ENCODE results near the gene LCOR.
A peak's percentile ranks its signal among the peaks of the same experiment; 100 is the strongest.

Gene LCOR

GRCh38 chr10:96955794-96956193 is 123.7 kb downstream of the LCOR start:
- Histone ChIP-seq H3K9me3 (no peaks in the 10 kb centered on the region), H3K4me3 (no peak overlapping the region), H3K36me3 (replicated peaks) (peaks cover 12% of the 10 kb centered on the region), H3K27me3 (ENCODE audit: low read depth) (no peaks in the 10 kb centered on the region), H3K4me1 (peaks cover 19% of the 10 kb centered on the region)
- no peak for DNase-seq (ENCODE audit: low spot score in 2 of 2)
- in situ Hi-C loops (cut with MboI; ENCODE audit: low sequenced_read_pairs) = no loop called here

- no peak overlapping the region for H3K4me3 ChIP-seq
- no peaks in the 10 kb centered on the region for H3K9me3 ChIP-seq
- H3K36me3 ChIP-seq (replicated peaks) = peaks cover 9% of the 10 kb centered on the region
- peak; percentile 32 to 99 for DNase-seq (ENCODE audit: low spot score in 2 of 2)
- in situ Hi-C loops (cut with MboI; ENCODE audit: low sequenced_read_pairs) = no loop called here
- H3K4me1 ChIP-seq = peaks cover 19% of the 10 kb centered on the region
- H3K27me3 ChIP-seq (ENCODE audit: low read depth) = no peaks in the 10 kb centered on the region
Measured at GRCh38 chr10:96958071-96958470, 126.0 kb downstream of the LCOR start.

GRCh38 chr10:96959733-96960132 is 127.6 kb downstream of the LCOR start:
- in situ Hi-C loops (cut with MboI; ENCODE audit: low sequenced_read_pairs) = no loop called here

GRCh38 chr10:96960872-96961271 is 128.8 kb downstream of the LCOR start:
- no peak for DNase-seq (ENCODE audit: low spot score in 2 of 2)
- H3K27me3 ChIP-seq (ENCODE audit: low read depth) = no peaks in the 10 kb centered on the region
- no peak overlapping the region for H3K4me3 ChIP-seq
- H3K36me3 ChIP-seq (replicated peaks) = peaks cover 4% of the 10 kb centered on the region
- in situ Hi-C loops (cut with MboI; ENCODE audit: low sequenced_read_pairs) = no loop called here
- no peaks in the 10 kb centered on the region for H3K9me3 ChIP-seq
- peaks cover 19% of the 10 kb centered on the region for H3K4me1 ChIP-seq

More at GRCh38 chr10:96959733-96960132, 127.6 kb downstream of the LCOR start:
- Histone ChIP-seq H3K9me3 (no peaks in the 10 kb centered on the region), H3K36me3 (replicated peaks) (peaks cover 9% of the 10 kb centered on the region), H3K27me3 (ENCODE audit: low read depth) (no peaks in the 10 kb centered on the region), H3K4me1 (peaks cover 19% of the 10 kb centered on the region), H3K4me3 (no peak overlapping the region)
- DNase-seq (ENCODE audit: low spot score in 2 of 2) = no peak

- in situ Hi-C loops (cut with MboI; ENCODE audit: low sequenced_read_pairs) = no loop called here
- H3K4me3 ChIP-seq = no peak overlapping the region
Measured at GRCh38 chr10:96964131-96964530, 132.0 kb downstream of the LCOR start.

GRCh38 chr10:96967847-96968246 is 135.7 kb downstream of the LCOR start:
- DNase-seq (ENCODE audit: low spot score in 2 of 2) = no peak
- no peaks in the 10 kb centered on the region for H3K4me1 ChIP-seq
- H3K4me3 ChIP-seq = no peak overlapping the region
- no peaks in the 10 kb centered on the region for H3K27me3 ChIP-seq (ENCODE audit: low read depth)
- no peaks in the 10 kb centered on the region for H3K36me3 ChIP-seq (replicated peaks)
- no peaks in the 10 kb centered on the region for H3K9me3 ChIP-seq
- in situ Hi-C loops (cut with MboI; ENCODE audit: low sequenced_read_pairs) = no loop called here

More at GRCh38 chr10:96964131-96964530, 132.0 kb downstream of the LCOR start:
- no peak for DNase-seq (ENCODE audit: low spot score in 2 of 2)
- no peaks in the 10 kb centered on the region for H3K36me3 ChIP-seq (replicated peaks)
- no peaks in the 10 kb centered on the region for H3K9me3 ChIP-seq
- no peaks in the 10 kb centered on the region for H3K27me3 ChIP-seq (ENCODE audit: low read depth)
- H3K4me1 ChIP-seq = no peaks in the 10 kb centered on the region

GRCh38 chr10:96968682-96969423 is 136.8 kb downstream of the LCOR start:
- Histone ChIP-seq H3K36me3 (replicated peaks) (no peaks in the 10 kb centered on the region), H3K27me3 (ENCODE audit: low read depth) (no peaks in the 10 kb centered on the region), H3K9me3 (no peaks in the 10 kb centered on the region), H3K4me1 (no peaks in the 10 kb centered on the region), H3K4me3 (no peak overlapping the region)
- in situ Hi-C loops (cut with MboI; ENCODE audit: low sequenced_read_pairs) = no loop called here
- DNase-seq (ENCODE audit: low spot score in 2 of 2) = no peak

GRCh38 chr10:96971324-96971723 is 139.2 kb downstream of the LCOR start:
- H3K4me3 ChIP-seq = no peak overlapping the region
- H3K9me3 ChIP-seq = no peaks in the 10 kb centered on the region
- no peaks in the 10 kb centered on the region for H3K36me3 ChIP-seq (replicated peaks)
- no peaks in the 10 kb centered on the region for H3K4me1 ChIP-seq
- in situ Hi-C loops (cut with MboI; ENCODE audit: low sequenced_read_pairs) = no loop called here
- no peak for DNase-seq (ENCODE audit: low spot score in 2 of 2)
- H3K27me3 ChIP-seq (ENCODE audit: low read depth) = no peaks in the 10 kb centered on the region

- in situ Hi-C loops (cut with MboI; ENCODE audit: low sequenced_read_pairs) = no loop called here
- Histone ChIP-seq H3K36me3 (replicated peaks) (no peaks in the 10 kb centered on the region), H3K4me3 (no peak overlapping the region), H3K9me3 (no peaks in the 10 kb centered on the region), H3K27me3 (ENCODE audit: low read depth) (no peaks in the 10 kb centered on the region), H3K4me1 (no peaks in the 10 kb centered on the region)
- no peak for DNase-seq (ENCODE audit: low spot score in 2 of 2)
Measured at GRCh38 chr10:96972264-96972663, 140.2 kb downstream of the LCOR start.

- no peak overlapping the region for H3K4me3 ChIP-seq
- H3K9me3 ChIP-seq = no peaks in the 10 kb centered on the region
- no peaks in the 10 kb centered on the region for H3K27me3 ChIP-seq (ENCODE audit: low read depth)
- in situ Hi-C loops (cut with MboI; ENCODE audit: low sequenced_read_pairs) = no loop called here
- DNase-seq (ENCODE audit: low spot score in 2 of 2) = no peak
- no peaks in the 10 kb centered on the region for H3K4me1 ChIP-seq
- H3K36me3 ChIP-seq (replicated peaks) = no peaks in the 10 kb centered on the region
Measured at GRCh38 chr10:96973809-96974747, 142.0 kb downstream of the LCOR start.

- H3K36me3 ChIP-seq (replicated peaks) = no peaks in the 10 kb centered on the region
- H3K4me1 ChIP-seq = no peaks in the 10 kb centered on the region
- no peak for DNase-seq (ENCODE audit: low spot score in 2 of 2)
- no peaks in the 10 kb centered on the region for H3K27me3 ChIP-seq (ENCODE audit: low read depth)
- in situ Hi-C loops (cut with MboI; ENCODE audit: low sequenced_read_pairs) = no loop called here
- H3K4me3 ChIP-seq = no peak overlapping the region
- no peaks in the 10 kb centered on the region for H3K9me3 ChIP-seq
Measured at GRCh38 chr10:96975136-96975535, 143.0 kb downstream of the LCOR start.

- Histone ChIP-seq H3K9me3 (no peaks in the 10 kb centered on the region), H3K4me3 (no peak overlapping the region), H3K4me1 (no peaks in the 10 kb centered on the region), H3K36me3 (replicated peaks) (peaks cover 12% of the 10 kb centered on the region), H3K27me3 (ENCODE audit: low read depth) (no peaks in the 10 kb centered on the region)
- in situ Hi-C loops (cut with MboI; ENCODE audit: low sequenced_read_pairs) = no loop called here
- no peak for DNase-seq (ENCODE audit: low spot score in 2 of 2)
Measured at GRCh38 chr10:96978621-96979154, 146.6 kb downstream of the LCOR start.

- in situ Hi-C loops (cut with MboI; ENCODE audit: low sequenced_read_pairs) = no loop called here
- H3K27me3 ChIP-seq (ENCODE audit: low read depth) = no peaks in the 10 kb centered on the region
- H3K36me3 ChIP-seq (replicated peaks) = peaks cover 12% of the 10 kb centered on the region
- H3K9me3 ChIP-seq = no peaks in the 10 kb centered on the region
- peaks cover 8% of the 10 kb centered on the region for H3K4me1 ChIP-seq
- no peak for DNase-seq (ENCODE audit: low spot score in 2 of 2)
- H3K4me3 ChIP-seq = no peak overlapping the region
Measured at GRCh38 chr10:96982149-96982930, 150.2 kb downstream of the LCOR start.
